ENCODE measurements around the gene PCAT6.

The PCAT6 gene

GRCh38 chr1:202850593-202851362 lies 40.0 kb downstream of the PCAT6 start:
- DNase-seq (ENCODE audit: low spot score), result no peak

- peak; percentile 50 for DNase-seq (ENCODE audit: low spot score)
Observed at GRCh38 chr1:202852163-202852904, 41.6 kb downstream of the PCAT6 start.

GRCh38 chr1:202854787-202855186 lies 44.0 kb downstream of the PCAT6 start:
- no peak for DNase-seq (ENCODE audit: low spot score)

- DNase-seq (ENCODE audit: low spot score), result no peak
Observed at GRCh38 chr1:202856014-202856413, 45.3 kb downstream of the PCAT6 start.

- no peak for DNase-seq (ENCODE audit: low spot score)
Observed at GRCh38 chr1:202857136-202857610, 46.4 kb downstream of the PCAT6 start.

- peak; percentile 71 for DNase-seq (ENCODE audit: low spot score)
Observed at GRCh38 chr1:202858331-202858730, 47.6 kb downstream of the PCAT6 start.

GRCh38 chr1:202858789-202859414 lies 48.1 kb downstream of the PCAT6 start:
- no peak for DNase-seq (ENCODE audit: low spot score)

- DNase-seq (ENCODE audit: low spot score), result peak; percentile 59
Observed at GRCh38 chr1:202860744-202861419, 50.1 kb downstream of the PCAT6 start.

All from AG20443 (cell line).